ENCODE results near the gene MAZ.

Gene MAZ

DNA sequence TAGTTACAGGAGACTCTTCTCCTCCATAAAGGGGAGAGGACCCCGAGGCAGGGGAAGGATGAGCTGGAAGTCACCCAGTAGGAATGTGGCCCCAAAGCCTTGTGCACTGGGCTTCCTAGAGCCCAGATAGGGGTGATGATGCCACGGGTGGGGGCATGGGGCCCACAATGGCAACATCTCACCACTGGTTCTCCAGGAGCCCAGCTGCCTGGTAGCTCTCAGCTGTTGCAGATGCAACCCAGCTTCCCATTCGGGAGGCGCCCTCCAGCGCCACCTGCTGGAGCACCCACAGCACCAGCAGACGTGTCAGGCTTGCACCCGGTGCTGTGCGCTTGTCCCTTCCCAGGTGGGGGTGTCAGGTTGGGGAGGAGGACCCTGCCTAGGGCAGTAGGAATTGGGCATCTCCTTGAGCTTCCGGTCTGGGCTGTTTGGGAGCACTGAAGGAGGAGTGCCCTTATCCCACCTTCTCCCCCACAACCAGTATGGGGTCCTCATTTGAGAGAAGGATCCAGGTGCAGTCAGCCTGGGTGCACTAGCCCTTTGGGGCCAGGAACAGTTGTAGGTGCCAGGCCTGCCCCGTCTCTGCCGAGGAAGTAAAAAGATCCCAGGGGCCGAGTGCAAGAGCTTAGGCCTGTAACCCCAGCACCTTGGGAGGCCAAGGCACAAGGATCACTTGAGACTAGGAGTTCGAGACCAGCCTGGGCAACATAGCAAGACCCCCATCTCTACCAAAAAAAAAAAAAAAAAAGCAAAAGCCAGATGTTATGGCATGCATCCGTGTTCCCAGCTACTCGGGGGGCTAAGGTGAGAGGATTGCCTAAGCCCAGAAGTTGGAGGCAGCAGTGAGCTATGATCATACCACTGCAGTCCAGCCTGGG, 42.3 kb downstream of the MAZ start:
- TF ChIP-seq, protein P1, sequence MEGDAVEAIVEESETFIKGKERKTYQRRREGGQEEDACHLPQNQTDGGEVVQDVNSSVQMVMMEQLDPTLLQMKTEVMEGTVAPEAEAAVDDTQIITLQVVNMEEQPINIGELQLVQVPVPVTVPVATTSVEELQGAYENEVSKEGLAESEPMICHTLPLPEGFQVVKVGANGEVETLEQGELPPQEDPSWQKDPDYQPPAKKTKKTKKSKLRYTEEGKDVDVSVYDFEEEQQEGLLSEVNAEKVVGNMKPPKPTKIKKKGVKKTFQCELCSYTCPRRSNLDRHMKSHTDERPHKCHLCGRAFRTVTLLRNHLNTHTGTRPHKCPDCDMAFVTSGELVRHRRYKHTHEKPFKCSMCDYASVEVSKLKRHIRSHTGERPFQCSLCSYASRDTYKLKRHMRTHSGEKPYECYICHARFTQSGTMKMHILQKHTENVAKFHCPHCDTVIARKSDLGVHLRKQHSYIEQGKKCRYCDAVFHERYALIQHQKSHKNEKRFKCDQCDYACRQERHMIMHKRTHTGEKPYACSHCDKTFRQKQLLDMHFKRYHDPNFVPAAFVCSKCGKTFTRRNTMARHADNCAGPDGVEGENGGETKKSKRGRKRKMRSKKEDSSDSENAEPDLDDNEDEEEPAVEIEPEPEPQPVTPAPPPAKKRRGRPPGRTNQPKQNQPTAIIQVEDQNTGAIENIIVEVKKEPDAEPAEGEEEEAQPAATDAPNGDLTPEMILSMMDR (IDR thresholded peaks at IDR 0.05; ENCODE audit: control insufficient read depth, extremely low read depth, insufficient read depth), result peak; percentile 52
- DNase-seq (ENCODE audit: low read depth), result no peak
- no peak overlapping the region for H3K4me3 ChIP-seq (ENCODE audit: low read depth, low read length)

GRCh38 chr16:29849505-29849904, 43.2 kb downstream of the MAZ start:
- no peak for DNase-seq (ENCODE audit: low read depth)
- no peak overlapping the region for H3K4me3 ChIP-seq (ENCODE audit: low read depth, low read length)
- TF ChIP-seq, protein P1 (IDR thresholded peaks at IDR 0.05; ENCODE audit: control insufficient read depth, extremely low read depth, insufficient read depth), result no peak

DNA sequence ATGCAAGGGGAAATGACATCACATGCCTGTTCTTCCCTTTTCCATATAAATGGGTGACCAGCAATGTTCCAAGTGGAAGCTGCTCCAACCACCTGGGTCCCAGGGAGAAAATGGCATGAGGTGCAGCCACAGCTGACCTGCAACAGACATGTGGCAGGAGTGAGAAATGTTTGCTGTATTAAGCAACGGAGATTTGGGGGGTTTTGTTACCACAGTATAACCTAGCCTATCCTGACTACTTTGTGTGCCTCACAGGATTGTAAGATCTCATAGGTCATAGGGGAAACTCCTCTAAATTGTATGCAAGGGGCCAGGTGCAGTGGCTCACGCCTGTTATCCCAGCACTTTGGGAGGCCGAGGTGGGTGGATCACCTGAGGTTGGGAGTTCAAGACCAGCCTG, 44.7 kb downstream of the MAZ start:
- H3K4me3 ChIP-seq (ENCODE audit: low read depth, low read length), result no peak overlapping the region
- DNase-seq (ENCODE audit: low read depth), result no peak
- TF ChIP-seq, protein P1 (IDR thresholded peaks at IDR 0.05; ENCODE audit: control insufficient read depth, extremely low read depth, insufficient read depth), result no peak

- TF ChIP-seq, protein P1 (IDR thresholded peaks at IDR 0.05; ENCODE audit: control insufficient read depth, extremely low read depth, insufficient read depth), result no peak
- H3K4me3 ChIP-seq (ENCODE audit: low read depth, low read length), result no peak overlapping the region
- no peak for DNase-seq (ENCODE audit: low read depth)
These were observed 46.3 kb downstream of the MAZ start for GRCh38 chr16:29852654-29853053.

GRCh38 chr16:29854520-29855100, 48.3 kb downstream of the MAZ start:
- no peak overlapping the region for H3K4me3 ChIP-seq (ENCODE audit: low read depth, low read length)
- TF ChIP-seq, protein P1 (IDR thresholded peaks at IDR 0.05; ENCODE audit: control insufficient read depth, extremely low read depth, insufficient read depth), result no peak
- no peak for DNase-seq (ENCODE audit: low read depth)

GRCh38 chr16:29857133-29857760, 50.9 kb downstream of the MAZ start:
- no peak for DNase-seq (ENCODE audit: low read depth)
- H3K4me3 ChIP-seq (ENCODE audit: low read depth, low read length), result no peak overlapping the region
- TF ChIP-seq, protein P1 (IDR thresholded peaks at IDR 0.05; ENCODE audit: control insufficient read depth, extremely low read depth, insufficient read depth), result no peak
